ENCODE data around the gene EHMT1.

Gene EHMT1

DNA sequence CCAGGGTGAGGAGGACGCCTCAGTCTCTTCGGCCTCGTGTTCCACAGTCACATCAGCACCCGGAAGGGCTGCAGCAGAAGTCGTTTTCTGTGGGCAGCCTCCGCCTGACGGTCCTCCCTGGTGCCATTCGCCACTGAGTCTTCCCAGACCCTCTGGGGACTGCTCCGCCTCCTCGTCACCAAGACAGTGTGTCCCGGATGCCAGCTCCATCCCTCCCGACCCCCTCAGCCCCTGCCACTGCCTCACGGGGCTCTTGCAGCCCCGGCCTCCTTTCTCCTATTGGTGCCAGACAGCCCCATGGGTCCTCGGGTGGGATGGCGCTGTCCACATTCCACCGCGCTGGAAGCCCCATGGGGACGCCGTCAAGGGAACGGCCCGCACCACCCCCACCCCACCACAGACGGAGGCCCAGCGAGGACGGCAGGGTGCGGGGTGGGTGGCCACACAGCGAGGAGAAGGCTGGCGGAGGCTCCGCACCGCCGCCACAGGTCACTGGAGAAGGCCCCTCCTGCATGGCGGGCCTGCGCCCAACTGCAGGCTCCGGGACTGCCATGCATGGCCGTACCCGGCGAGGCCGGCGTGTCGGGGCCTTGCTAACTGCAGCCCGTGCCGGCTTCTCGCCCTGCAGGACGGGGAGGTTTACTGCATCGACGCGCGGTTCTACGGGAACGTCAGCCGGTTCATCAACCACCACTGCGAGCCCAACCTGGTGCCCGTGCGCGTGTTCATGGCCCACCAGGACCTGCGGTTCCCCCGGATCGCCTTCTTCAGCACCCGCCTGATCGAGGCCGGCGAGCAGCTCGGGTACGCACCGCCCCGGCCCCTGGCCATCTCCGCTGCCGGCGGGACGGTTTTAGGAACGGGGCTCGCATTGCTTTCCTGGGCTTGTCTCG lies 215.2 kb downstream of the EHMT1 start:
- TF ChIP-seq POLR2AphosphoS5 (IDR thresholded peaks at IDR 0.05; ENCODE audit: low read depth, low read length) (no peak), REST (IDR thresholded peaks at IDR 0.05; ENCODE audit: insufficient read depth in 1 of 2, low read depth in 2 of 2, low read length in 2 of 2) (no peak), FOXP2 (optimal IDR thresholded peaks at IDR 0.05; ENCODE audit: borderline replicate concordance, extremely low read depth, extremely low read length, insufficient read depth) (no peak), TAF1 (IDR thresholded peaks at IDR 0.05; ENCODE audit: borderline replicate concordance, insufficient read depth, low read length) (no peak), SIN3A (IDR thresholded peaks at IDR 0.05; ENCODE audit: borderline replicate concordance, insufficient read depth, low read length) (no peak)

DNA sequence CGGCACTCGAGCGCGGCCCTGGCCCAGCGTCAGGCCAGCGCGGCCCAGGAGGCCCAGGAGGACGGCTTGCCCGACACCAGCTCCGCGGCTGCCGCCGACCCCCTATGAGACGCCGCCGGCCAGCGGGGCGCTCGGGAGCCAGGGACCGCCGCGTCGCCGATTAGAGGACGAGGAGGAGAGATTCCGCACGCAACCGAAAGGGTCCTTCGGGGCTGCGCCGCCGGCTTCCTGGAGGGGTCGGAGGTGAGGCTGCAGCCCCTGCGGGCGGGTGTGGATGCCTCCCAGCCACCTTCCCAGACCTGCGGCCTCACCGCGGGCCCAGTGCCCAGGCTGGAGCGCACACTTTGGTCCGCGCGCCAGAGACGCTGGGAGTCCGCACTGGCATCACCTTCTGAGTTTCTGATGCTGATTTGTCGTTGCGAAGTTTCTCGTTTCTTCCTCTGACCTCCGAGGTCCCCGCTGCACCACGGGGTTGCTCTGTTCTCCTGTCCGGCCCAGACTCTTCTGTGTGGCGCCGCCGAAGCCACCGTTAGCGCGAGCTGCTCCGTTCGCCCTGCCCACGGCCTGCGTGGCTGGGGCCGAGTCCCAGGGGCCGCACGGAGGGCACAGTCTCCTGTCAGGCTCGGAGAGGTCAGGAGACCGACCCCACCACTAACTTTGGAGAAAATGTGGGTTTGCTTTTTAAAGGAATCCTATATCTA lies 216.2 kb downstream of the EHMT1 start:
- TF ChIP-seq TAF1 (IDR thresholded peaks at IDR 0.05; ENCODE audit: borderline replicate concordance, insufficient read depth, low read length) (no peak), SIN3A (IDR thresholded peaks at IDR 0.05; ENCODE audit: borderline replicate concordance, insufficient read depth, low read length) (no peak), POLR2AphosphoS5 (IDR thresholded peaks at IDR 0.05; ENCODE audit: low read depth, low read length) (no peak), REST (IDR thresholded peaks at IDR 0.05; ENCODE audit: insufficient read depth in 1 of 2, low read depth in 2 of 2, low read length in 2 of 2) (no peak), FOXP2 (optimal IDR thresholded peaks at IDR 0.05; ENCODE audit: borderline replicate concordance, extremely low read depth, extremely low read length, insufficient read depth) (no peak)

- TF ChIP-seq REST (IDR thresholded peaks at IDR 0.05; ENCODE audit: insufficient read depth in 1 of 2, low read depth in 2 of 2, low read length in 2 of 2) (no peak), FOXP2 (optimal IDR thresholded peaks at IDR 0.05; ENCODE audit: borderline replicate concordance, extremely low read depth, extremely low read length, insufficient read depth) (no peak), POLR2AphosphoS5 (IDR thresholded peaks at IDR 0.05; ENCODE audit: low read depth, low read length) (no peak), TAF1 (IDR thresholded peaks at IDR 0.05; ENCODE audit: borderline replicate concordance, insufficient read depth, low read length) (no peak), SIN3A (IDR thresholded peaks at IDR 0.05; ENCODE audit: borderline replicate concordance, insufficient read depth, low read length) (no peak)
Observed at GRCh38 chr9:137836151-137836830, 217.5 kb downstream of the EHMT1 start.

DNA sequence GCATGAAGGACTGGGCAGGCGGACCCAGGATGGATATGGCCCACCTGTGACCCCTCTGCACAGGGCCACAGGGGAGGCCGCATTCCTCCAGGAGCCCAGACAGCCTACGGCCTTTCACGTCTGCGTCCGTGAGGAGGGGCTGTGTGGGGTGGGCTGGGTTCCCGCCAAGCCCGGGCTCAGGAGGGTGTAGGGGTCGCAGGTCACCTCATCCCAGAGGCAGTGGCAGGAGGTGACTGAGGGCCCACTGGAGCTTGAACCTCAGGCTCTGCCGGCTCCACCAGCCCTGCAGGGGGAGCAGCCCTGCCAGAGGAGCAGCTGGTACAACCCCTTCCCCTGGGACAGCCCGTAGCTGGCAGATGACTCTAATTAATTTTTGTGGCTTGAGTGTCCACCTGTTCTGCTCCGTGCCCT lies 218.0 kb downstream of the EHMT1 start:
- TF ChIP-seq POLR2AphosphoS5 (IDR thresholded peaks at IDR 0.05; ENCODE audit: low read depth, low read length), result no peak
- no peak for TF ChIP-seq REST (IDR thresholded peaks at IDR 0.05; ENCODE audit: insufficient read depth in 1 of 2, low read depth in 2 of 2, low read length in 2 of 2)
- no peak for TF ChIP-seq TAF1 (IDR thresholded peaks at IDR 0.05; ENCODE audit: borderline replicate concordance, insufficient read depth, low read length)
- TF ChIP-seq SIN3A (IDR thresholded peaks at IDR 0.05; ENCODE audit: borderline replicate concordance, insufficient read depth, low read length), result no peak
- TF ChIP-seq FOXP2 (optimal IDR thresholded peaks at IDR 0.05; ENCODE audit: borderline replicate concordance, extremely low read depth, extremely low read length, insufficient read depth), result no peak
